SK-N-SH (cell line): ENCODE measurements around the gene WDR26.
"Not testable (repeated sequence)": the region's sequence is repeated elsewhere in the genome, so short reads cannot be mapped to it uniquely, and the experiment has no call there.

Source experiments
- CTCF ChIP-seq: fragments of 200-600 bp; sonication (generic); IDR thresholded peaks from 2 replicates; pipeline ENCODE4 v1.6.1; 2017; ENCODE audit warnings: antibody characterized with exemption, mild to moderate bottlenecking, moderate library complexity
- EP300 ChIP-seq, 2 experiments: IDR thresholded peaks; 2 replicates each; pipeline versions ENCODE4 v1.4.0 to v1.6.1; 2012; ENCODE audit warnings: borderline replicate concordance in 1 of 2, low read depth in 1 of 2, low read length in 1 of 2
- EZH2phosphoT487 ChIP-seq: fragments of 200-600 bp; sonication (generic); IDR thresholded peaks from 2 replicates; pipeline ENCODE4 v1.6.1; 2017; ENCODE audit warnings: low read depth, mixed run types, mild to moderate bottlenecking, antibody characterized with exemption, moderate library complexity, borderline replicate concordance
- FOSL2 ChIP-seq: IDR thresholded peaks from 2 replicates; pipeline ENCODE4 v1.4.0; 2012; ENCODE audit warnings: low read depth, mild to moderate bottlenecking, moderate library complexity, borderline replicate concordance
- FOXM1 ChIP-seq: IDR thresholded peaks from 2 replicates; pipeline ENCODE4 v1.4.0; 2012; ENCODE audit warnings: low read depth, mild to moderate bottlenecking
- GABPA ChIP-seq: IDR thresholded peaks from 2 replicates; pipeline ENCODE4 v1.4.0; 2012; ENCODE audit warnings: low read depth, mild to moderate bottlenecking
- MAX ChIP-seq: IDR thresholded peaks from 2 replicates; pipeline ENCODE4 v1.4.0; 2012; ENCODE audit warnings: low read depth
- MEF2A ChIP-seq: IDR thresholded peaks from 2 replicates; pipeline ENCODE4 v1.4.0; 2012; ENCODE audit warnings: low read depth, borderline replicate concordance
- PBX3 ChIP-seq: IDR thresholded peaks from 2 replicates; pipeline ENCODE4; 2012
- POLR2AphosphoS5 ChIP-seq: IDR thresholded peaks from 2 replicates; pipeline ENCODE4 v1.6.1; 2012; ENCODE audit warnings: low read depth, low read length
- SMC3 ChIP-seq: IDR thresholded peaks from 2 replicates; pipeline ENCODE4 v1.6.1; 2012; ENCODE audit warnings: low read depth, low read length, improper control_type of control experiment
- TCF12 ChIP-seq: IDR thresholded peaks from 2 replicates; pipeline ENCODE4 v1.4.0; 2012

GRCh38 chr1:224340453-224341384, 93.9 kb downstream of the WDR26 start:
- TF ChIP-seq CTCF; PBX3; MAX; EP300 (IDR thresholded peaks at IDR 0.05; ENCODE audit: borderline replicate concordance in 1 of 2, low read depth in 1 of 2, low read length in 1 of 2); FOSL2; MEF2A; FOXM1; EZH2phosphoT487; GABPA; POLR2AphosphoS5; TCF12; SMC3: not testable (repeated sequence)
